HG02763 (cell line): Measurements from ENCODE around the gene CRHR1.
"Not testable (repeated sequence)": the region's sequence is repeated elsewhere in the genome, so short reads cannot be mapped to it uniquely, and the experiment has no call there.

Experiments used
- ATAC-seq: cut with Tn5 transposase; IDR thresholded peaks from one replicate; pipeline ENCODE4 v1.9.1; 2021; ENCODE audit warnings: mild to moderate bottlenecking, moderate library complexity; ENCODE audit not compliant: unreplicated experiment

Gene CRHR1

DNA sequence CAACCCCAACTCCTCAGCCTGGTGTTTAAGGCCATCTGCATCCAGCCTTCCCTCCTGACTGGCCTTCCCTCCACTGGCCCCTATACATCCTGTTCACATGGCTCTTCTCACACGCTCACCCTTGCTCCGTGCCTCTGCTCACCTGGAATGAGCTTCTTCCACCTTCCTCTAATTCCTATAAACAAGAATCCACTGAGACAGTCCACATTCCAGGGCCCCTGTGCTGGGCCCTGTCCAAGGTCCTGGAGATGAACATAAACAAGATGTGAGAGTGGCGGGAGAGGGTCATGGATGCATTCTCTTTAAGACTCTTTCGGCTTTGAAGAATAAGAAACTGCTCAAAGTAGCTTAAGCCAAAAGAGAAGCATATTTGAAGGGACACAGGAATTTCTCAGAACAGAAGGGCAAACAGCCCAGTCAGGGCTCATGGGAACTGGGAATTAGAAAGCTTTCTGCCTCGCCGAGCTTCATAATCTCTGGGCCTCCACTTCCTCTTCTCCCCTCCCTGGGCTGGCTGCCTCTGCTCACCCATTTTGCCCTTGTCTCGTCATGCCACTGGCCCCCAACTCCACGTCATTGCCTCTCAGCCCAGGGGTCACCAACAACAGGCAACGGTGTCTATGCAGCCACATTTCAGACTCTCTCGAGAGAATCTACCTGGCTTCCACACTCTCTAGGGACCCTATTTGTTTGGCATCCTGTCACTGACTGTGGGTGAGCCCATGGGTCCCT lies 74.0 kb downstream of the CRHR1 start:
- ATAC-seq = no peak

DNA sequence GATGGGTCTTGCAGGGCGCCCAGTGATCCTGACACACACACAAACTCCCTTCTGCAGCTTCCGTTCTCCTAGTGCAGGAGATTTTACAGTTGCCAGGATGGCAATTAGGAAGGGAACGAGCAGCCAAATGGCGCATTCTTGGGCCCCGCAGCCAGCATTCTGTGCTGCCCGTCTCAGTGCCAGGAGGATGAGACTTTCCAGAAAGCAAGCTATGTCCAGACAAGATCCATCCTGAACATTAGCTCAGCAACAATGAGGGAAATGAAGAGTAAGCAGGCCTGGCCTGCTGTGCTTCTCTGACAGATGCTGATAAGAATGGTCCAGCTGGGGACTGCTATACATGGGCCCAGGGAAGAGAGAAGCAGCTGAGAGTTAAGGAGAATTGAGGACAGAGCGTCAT lies 77.0 kb downstream of the CRHR1 start:
- no peak for ATAC-seq

GRCh38 chr17:45862127-45862526 lies 78.0 kb downstream of the CRHR1 start:
- not testable (repeated sequence) for ATAC-seq

DNA sequence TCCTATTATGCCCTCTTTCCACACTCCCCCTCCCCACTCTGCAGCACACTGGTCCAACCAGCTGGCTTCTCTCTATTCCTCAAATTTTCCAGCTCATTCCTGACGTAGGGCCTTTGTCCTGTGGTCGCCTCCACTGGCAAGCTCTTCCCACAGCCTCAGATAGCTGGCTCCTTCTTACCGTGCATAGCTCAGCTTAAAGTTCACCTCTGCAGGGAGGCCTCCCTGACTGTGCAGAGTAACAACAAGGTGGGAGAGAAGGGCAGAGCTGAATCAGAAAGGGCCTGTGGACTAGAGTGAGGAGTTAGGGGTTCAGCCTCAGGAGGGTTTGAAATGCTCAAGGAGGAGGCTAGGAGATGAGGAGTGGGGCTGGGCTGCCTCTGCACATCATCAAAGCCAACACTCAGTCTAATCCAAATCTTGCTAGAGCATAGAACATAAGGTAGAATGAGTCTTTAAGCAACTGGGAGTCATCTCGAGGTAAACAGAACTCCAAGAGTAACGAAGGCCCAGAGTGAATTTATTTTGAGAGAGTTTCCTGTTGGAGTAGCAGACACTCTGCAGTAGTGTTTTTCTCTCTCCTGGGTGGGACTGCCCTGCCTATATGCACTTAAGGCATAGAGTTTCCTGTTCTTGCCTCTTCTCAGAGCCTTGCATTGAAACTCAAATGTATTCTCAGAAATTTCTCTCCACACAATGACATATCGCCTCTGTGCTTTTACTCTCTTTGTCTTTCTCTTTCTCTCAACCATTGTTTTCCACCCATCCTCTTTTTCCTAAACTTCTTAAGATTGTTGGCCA lies 79.9 kb downstream of the CRHR1 start:
- no peak for ATAC-seq

- ATAC-seq = no peak
Measured at GRCh38 chr17:45867171-45867570, 83.1 kb downstream of the CRHR1 start.

DNA sequence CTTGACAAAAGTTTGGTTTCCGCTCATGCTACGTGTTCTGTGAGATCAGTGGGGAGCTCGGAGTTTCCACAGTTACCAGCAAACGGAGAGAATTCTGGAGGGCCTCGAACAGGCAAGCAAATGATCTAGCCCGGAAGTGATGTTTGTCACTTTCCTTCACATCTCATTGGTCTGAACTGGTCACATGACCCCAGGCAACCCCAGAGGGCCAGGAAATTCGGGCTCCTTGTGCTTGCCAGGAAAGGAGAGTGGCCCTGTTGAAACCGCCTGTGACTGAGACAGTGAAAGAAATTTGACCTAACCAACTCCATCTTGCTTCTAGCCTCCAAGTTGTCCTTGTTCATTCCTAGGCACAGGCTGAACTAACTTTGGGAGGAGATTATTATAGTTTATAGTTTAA lies 83.6 kb downstream of the CRHR1 start:
- no peak for ATAC-seq

DNA sequence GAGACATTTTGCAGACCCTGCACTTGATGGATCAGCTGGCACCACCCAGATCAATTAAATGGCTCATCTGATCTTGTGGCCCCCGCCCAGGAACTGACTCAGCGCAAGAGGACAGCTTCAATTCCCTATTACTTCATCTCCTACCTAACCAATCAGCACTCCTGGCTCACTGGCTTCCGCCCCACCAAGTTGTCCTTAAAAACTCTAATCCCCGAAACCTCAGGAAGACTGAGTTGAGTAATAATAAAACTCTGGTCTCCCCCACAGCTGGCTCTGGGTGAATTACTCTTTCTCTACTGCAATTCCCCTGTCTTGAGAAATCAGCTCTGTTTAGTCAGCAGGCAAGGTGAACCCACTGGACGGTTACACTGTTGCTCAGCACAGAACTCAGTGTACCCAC lies 84.2 kb downstream of the CRHR1 start:
- ATAC-seq = no peak

DNA sequence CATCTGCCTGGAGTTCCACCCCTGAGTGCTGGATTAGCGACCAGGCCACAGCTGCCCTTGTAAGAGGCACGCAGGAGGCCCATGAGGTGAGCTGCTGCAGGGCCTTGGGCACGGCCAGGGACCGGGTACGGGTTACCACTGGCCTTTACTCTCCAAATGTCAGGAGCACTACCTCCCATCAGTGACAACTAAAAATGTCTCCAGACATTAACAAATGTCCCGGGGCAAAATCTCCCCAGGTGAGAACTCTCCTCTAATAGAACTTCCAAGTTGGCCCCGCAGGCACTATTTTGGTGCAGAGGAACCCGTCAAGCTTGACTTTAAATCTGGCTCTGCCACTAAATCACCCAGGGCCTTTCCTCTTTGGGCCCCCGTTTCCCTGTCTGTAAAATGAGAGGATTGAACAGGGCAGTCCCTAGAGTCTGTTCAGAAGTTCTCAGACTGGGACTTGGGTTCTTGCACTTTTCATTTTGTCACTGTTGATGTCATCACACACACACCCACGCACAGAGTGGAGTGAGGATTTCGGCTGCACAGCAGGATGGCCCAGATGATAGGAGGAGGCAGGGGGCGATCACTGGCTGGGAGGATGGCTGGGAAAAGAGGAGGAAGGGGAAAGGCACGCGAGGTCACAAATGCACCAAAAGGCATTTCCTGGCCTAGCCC lies 85.7 kb downstream of the CRHR1 start:
- no peak for ATAC-seq

DNA sequence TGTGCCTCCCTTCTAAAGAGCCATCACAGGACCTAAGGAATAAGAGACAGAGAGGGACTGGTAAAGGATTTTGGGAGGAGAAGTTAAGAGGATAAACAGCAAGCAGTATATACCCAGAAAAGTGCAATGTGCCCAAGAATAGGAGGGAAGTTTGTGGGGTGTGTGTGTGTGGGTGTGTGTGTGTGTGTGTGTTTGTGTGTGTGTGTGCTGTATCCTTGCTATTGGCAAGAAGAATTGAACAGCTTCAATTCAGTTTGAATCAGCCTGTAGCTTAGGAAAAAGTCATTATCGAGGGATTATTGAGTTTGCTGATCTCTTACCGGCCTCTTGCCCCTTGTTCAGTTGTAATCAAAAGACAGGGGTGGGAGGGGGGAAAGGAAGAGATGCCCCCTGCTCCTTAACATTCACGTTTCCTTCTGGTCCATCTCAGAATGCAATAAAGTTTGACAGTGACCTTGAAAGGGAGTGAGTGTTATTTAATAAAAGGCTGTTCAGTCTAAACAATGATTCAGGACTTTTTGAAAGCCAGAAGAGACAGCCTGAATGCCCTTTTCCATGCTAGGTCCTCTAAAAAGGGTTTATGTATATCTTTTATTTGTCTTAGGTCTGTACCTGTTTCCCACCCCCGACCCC lies 86.3 kb downstream of the CRHR1 start:
- no peak for ATAC-seq

GRCh38 chr17:45871718-45872117 lies 87.6 kb downstream of the CRHR1 start:
- no peak for ATAC-seq

GRCh38 chr17:45873728-45874127 lies 89.6 kb downstream of the CRHR1 start:
- ATAC-seq = no peak

GRCh38 chr17:45874151-45874550 lies 90.0 kb downstream of the CRHR1 start:
- ATAC-seq = no peak

DNA sequence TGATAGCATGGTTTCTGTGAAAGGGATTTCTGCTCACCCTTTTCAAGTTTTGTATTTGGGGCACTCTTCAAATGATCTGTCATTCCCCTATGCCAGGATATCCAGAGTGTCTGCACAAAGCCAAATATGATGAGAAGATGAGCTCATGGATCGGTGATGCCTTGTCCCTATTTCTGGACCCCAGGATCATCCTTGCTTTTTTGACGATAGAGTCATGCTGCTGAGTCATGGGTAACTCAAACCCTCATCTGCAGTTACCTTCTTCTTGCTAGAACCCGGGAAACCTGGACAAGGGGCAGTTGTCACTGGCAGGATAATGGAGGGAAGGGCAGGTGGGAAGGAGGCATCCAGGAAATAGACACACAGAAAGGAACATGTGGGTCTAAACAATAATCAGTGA lies 92.4 kb downstream of the CRHR1 start:
- no peak for ATAC-seq

GRCh38 chr17:45877467-45877866 lies 93.3 kb downstream of the CRHR1 start:
- no peak for ATAC-seq

- ATAC-seq = no peak
Measured at GRCh38 chr17:45883063-45883462, 98.9 kb downstream of the CRHR1 start.
